SK-N-SH treated with all-trans-retinoic acid at 6 μM for 48 hours (cell line): ENCODE results near the gene PRSS3.

Experiments used
- ARNTL ChIP-seq: fragments of 450-650 bp; formaldehyde crosslinking; IDR thresholded peaks from 2 replicates; pipeline ENCODE4 v1.5.0; 2020; ENCODE audit warnings: low read depth, mild to moderate bottlenecking, moderate library complexity, borderline replicate concordance
- BACH2 ChIP-seq: fragments of 250-450 bp; sonication (Bioruptor Pico); IDR thresholded peaks from 2 replicates; pipeline ENCODE4 v1.9.0; 2021; ENCODE audit warnings: mild to moderate bottlenecking, borderline replicate concordance
- ISL1 ChIP-seq: fragments of 250-450 bp; sonication (Bioruptor Pico); IDR thresholded peaks from 2 replicates; pipeline ENCODE4 v2.1.2; 2022; ENCODE audit warnings: mild to moderate bottlenecking, moderate library complexity
- OSR1 ChIP-seq: fragments of 250-450 bp; sonication (Bioruptor Pico); IDR thresholded peaks from 2 replicates; pipeline ENCODE4 v1.8.0; 2022; ENCODE audit warnings: moderate library complexity, mild to moderate bottlenecking, inconsistent platforms
- TOX ChIP-seq: fragments of 250-450 bp; sonication (Bioruptor Pico); IDR thresholded peaks from 2 replicates; pipeline ENCODE4 v1.8.0; 2021; ENCODE audit warnings: mild to moderate bottlenecking, moderate library complexity, borderline replicate concordance
- ZFP3 ChIP-seq: fragments of 250-450 bp; sonication (Bioruptor Pico); IDR thresholded peaks from 2 replicates; pipeline ENCODE4 v1.5.0; 2020; ENCODE audit warnings: mild to moderate bottlenecking, moderate library complexity
- ZFP30 ChIP-seq: fragments of 450-650 bp; formaldehyde crosslinking; IDR thresholded peaks from 2 replicates; pipeline ENCODE4 v1.5.0; 2022; ENCODE audit warnings: mild to moderate bottlenecking, moderate library complexity
- ZNF565 ChIP-seq: fragments of 450-650 bp; formaldehyde crosslinking; conservative IDR thresholded peaks from 2 replicates; pipeline ENCODE4 v1.5.0; 2020; ENCODE audit warnings: low read depth, mild to moderate bottlenecking, moderate library complexity
- ZNF70 ChIP-seq: fragments of 450-650 bp; formaldehyde crosslinking; IDR thresholded peaks from 2 replicates; pipeline ENCODE4 v1.5.0; 2020; ENCODE audit warnings: mild to moderate bottlenecking, moderate library complexity
- ZNF8 ChIP-seq: fragments of 450-650 bp; formaldehyde crosslinking; IDR thresholded peaks from 2 replicates; pipeline ENCODE4 v1.5.0; 2020; ENCODE audit warnings: mild to moderate bottlenecking, moderate library complexity
- TF ChIP-seq, protein P1 (sequence below): fragments of 250-450 bp; sonication (Bioruptor Pico); IDR thresholded peaks from 2 replicates; pipeline ENCODE4 v1.8.0; 2020; ENCODE audit warnings: mild to moderate bottlenecking, moderate library complexity, borderline replicate concordance
- TF ChIP-seq, protein P2 (sequence below): fragments of 250-450 bp; sonication (Bioruptor Pico); IDR thresholded peaks from 2 replicates; pipeline ENCODE4 v1.5.0; 2020; ENCODE audit warnings: mild to moderate bottlenecking, moderate library complexity
- TF ChIP-seq, protein P3 (sequence below): fragments of 250-450 bp; sonication (Bioruptor Pico); IDR thresholded peaks from 2 replicates; pipeline ENCODE4 v1.5.1; 2021; ENCODE audit warnings: mild to moderate bottlenecking, moderate library complexity
- TF ChIP-seq, protein P4 (sequence below): fragments of 250-450 bp; sonication (Bioruptor Pico); IDR thresholded peaks from 2 replicates; pipeline ENCODE4 v1.5.1; 2020; ENCODE audit warnings: low read depth, mild to moderate bottlenecking, moderate library complexity

DNA sequence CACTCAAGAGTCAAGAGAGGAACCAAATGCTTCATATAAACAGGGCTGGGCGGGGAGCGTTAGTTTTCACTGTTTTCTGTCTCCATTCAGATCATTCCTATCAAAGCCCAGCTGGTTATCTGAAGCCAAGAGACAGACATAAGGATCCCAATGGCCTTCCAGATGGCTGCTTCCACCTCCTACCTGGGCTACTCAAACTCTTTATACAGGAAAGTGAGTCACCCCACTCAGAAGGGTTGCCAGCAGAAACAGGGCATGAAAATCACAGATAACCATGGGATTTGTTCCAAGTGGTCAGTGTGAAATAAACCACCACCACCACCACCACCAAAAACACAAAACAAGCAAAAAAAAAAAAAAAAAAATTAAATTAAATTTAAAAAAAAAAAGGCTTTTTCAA is 5.5 kb downstream of the PRSS3 start:
- TF ChIP-seq, protein P1, sequence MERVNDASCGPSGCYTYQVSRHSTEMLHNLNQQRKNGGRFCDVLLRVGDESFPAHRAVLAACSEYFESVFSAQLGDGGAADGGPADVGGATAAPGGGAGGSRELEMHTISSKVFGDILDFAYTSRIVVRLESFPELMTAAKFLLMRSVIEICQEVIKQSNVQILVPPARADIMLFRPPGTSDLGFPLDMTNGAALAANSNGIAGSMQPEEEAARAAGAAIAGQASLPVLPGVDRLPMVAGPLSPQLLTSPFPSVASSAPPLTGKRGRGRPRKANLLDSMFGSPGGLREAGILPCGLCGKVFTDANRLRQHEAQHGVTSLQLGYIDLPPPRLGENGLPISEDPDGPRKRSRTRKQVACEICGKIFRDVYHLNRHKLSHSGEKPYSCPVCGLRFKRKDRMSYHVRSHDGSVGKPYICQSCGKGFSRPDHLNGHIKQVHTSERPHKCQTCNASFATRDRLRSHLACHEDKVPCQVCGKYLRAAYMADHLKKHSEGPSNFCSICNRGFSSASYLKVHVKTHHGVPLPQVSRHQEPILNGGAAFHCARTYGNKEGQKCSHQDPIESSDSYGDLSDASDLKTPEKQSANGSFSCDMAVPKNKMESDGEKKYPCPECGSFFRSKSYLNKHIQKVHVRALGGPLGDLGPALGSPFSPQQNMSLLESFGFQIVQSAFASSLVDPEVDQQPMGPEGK (CRISPR knock-in tag), result no peak
- TF ChIP-seq, protein P2, sequence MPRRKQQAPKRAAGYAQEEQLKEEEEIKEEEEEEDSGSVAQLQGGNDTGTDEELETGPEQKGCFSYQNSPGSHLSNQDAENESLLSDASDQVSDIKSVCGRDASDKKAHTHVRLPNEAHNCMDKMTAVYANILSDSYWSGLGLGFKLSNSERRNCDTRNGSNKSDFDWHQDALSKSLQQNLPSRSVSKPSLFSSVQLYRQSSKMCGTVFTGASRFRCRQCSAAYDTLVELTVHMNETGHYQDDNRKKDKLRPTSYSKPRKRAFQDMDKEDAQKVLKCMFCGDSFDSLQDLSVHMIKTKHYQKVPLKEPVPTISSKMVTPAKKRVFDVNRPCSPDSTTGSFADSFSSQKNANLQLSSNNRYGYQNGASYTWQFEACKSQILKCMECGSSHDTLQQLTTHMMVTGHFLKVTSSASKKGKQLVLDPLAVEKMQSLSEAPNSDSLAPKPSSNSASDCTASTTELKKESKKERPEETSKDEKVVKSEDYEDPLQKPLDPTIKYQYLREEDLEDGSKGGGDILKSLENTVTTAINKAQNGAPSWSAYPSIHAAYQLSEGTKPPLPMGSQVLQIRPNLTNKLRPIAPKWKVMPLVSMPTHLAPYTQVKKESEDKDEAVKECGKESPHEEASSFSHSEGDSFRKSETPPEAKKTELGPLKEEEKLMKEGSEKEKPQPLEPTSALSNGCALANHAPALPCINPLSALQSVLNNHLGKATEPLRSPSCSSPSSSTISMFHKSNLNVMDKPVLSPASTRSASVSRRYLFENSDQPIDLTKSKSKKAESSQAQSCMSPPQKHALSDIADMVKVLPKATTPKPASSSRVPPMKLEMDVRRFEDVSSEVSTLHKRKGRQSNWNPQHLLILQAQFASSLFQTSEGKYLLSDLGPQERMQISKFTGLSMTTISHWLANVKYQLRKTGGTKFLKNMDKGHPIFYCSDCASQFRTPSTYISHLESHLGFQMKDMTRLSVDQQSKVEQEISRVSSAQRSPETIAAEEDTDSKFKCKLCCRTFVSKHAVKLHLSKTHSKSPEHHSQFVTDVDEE (CRISPR knock-in tag), result no peak
- TF ChIP-seq ARNTL (CRISPR knock-in tag) (no peak), BACH2 (CRISPR knock-in tag) (no peak), ZNF70 (CRISPR knock-in tag) (no peak), TOX (CRISPR knock-in tag) (no peak), OSR1 (CRISPR knock-in tag) (no peak), ZNF565 (CRISPR knock-in tag) (no peak), ZFP30 (CRISPR knock-in tag) (no peak), ZFP3 (CRISPR knock-in tag) (no peak), ZNF8 (CRISPR knock-in tag) (no peak), ISL1 (CRISPR knock-in tag) (no peak)
- TF ChIP-seq, protein P3, sequence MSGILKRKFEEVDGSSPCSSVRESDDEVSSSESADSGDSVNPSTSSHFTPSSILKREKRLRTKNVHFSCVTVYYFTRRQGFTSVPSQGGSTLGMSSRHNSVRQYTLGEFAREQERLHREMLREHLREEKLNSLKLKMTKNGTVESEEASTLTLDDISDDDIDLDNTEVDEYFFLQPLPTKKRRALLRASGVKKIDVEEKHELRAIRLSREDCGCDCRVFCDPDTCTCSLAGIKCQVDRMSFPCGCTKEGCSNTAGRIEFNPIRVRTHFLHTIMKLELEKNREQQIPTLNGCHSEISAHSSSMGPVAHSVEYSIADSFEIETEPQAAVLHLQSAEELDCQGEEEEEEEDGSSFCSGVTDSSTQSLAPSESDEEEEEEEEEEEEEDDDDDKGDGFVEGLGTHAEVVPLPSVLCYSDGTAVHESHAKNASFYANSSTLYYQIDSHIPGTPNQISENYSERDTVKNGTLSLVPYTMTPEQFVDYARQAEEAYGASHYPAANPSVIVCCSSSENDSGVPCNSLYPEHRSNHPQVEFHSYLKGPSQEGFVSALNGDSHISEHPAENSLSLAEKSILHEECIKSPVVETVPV (CRISPR knock-in tag), result no peak
- TF ChIP-seq, protein P4, sequence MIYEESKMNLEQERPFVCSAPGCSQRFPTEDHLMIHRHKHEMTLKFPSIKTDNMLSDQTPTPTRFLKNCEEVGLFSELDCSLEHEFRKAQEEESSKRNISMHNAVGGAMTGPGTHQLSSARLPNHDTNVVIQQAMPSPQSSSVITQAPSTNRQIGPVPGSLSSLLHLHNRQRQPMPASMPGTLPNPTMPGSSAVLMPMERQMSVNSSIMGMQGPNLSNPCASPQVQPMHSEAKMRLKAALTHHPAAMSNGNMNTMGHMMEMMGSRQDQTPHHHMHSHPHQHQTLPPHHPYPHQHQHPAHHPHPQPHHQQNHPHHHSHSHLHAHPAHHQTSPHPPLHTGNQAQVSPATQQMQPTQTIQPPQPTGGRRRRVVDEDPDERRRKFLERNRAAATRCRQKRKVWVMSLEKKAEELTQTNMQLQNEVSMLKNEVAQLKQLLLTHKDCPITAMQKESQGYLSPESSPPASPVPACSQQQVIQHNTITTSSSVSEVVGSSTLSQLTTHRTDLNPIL (CRISPR knock-in tag), result no peak
